Trophoblast cell (in vitro differentiated cells and primary cell): Measurements from ENCODE around the gene GPN1.
A peak's percentile ranks its signal among the peaks of the same experiment; 100 is the strongest.
"Not testable (repeated sequence)": the region's sequence is repeated elsewhere in the genome, so short reads cannot be mapped to it uniquely, and the experiment has no call there.

ENCODE experiments used
- DNase-seq, 2 donors: peaks; one replicate each; pipeline ENCODE4 v3.0.0-alpha.2; 2016
- H2AFZ ChIP-seq: 2 replicates; pipeline ENCODE4 v1.6.1; 2013; ENCODE audit warnings: low read length, moderate library complexity, mild to moderate bottlenecking; ENCODE audit not compliant: insufficient read depth, poor library complexity
- H2AK5ac ChIP-seq: 2 replicates; pipeline ENCODE4 v1.6.1; 2013; ENCODE audit warnings: mild to moderate bottlenecking, low read length
- H2BK120ac ChIP-seq: 2 replicates; pipeline ENCODE4 v1.6.1; 2013; ENCODE audit warnings: low read length, mild to moderate bottlenecking, moderate library complexity; ENCODE audit not compliant: insufficient read depth, poor library complexity
- H2BK12ac ChIP-seq: 2 replicates; pipeline ENCODE4 v1.6.1; 2013; ENCODE audit warnings: mild to moderate bottlenecking, low read length, moderate library complexity
- H2BK5ac ChIP-seq: 2 replicates; pipeline ENCODE4 v1.6.1; 2013; ENCODE audit warnings: low read length, low read depth, moderate library complexity, mild to moderate bottlenecking; ENCODE audit not compliant: poor library complexity
- H3K14ac ChIP-seq: 2 replicates; pipeline ENCODE4 v1.6.1; 2013; ENCODE audit warnings: mild to moderate bottlenecking, low read length
- H3K18ac ChIP-seq: 2 replicates; pipeline ENCODE4 v1.6.1; 2013; ENCODE audit warnings: mild to moderate bottlenecking, low read length
- H3K23ac ChIP-seq: 2 replicates; pipeline ENCODE4 v1.6.1; 2013; ENCODE audit warnings: low read length
- H3K27ac ChIP-seq: 2 replicates; pipeline ENCODE4 v1.5.1; 2013; ENCODE audit warnings: low read depth, mild to moderate bottlenecking, inconsistent platforms, low read length, moderate library complexity
- H3K27me3 ChIP-seq: 2 replicates; pipeline ENCODE4 v1.6.1; 2013; ENCODE audit warnings: inconsistent platforms, mild to moderate bottlenecking, low read length, moderate library complexity; ENCODE audit not compliant: insufficient read depth
- H3K36me3 ChIP-seq, 2 experiments: 1 replicate in 1 of 2; 2 replicates in 1 of 2; pipeline ENCODE4 v1.6.1; 2013; ENCODE audit warnings: low read length in 2 of 2, mild to moderate bottlenecking in 2 of 2, moderate library complexity in 1 of 2; ENCODE audit not compliant: insufficient read depth in 2 of 2, control insufficient read depth in 1 of 2
- H3K4ac ChIP-seq: 2 replicates; pipeline ENCODE4 v1.6.1; 2013; ENCODE audit warnings: low read depth, mild to moderate bottlenecking, low read length, moderate library complexity
- H3K4me1 ChIP-seq, 2 experiments: 1 replicate in 1 of 2; 2 replicates in 1 of 2; pipeline ENCODE4 v1.6.1; 2013; ENCODE audit warnings: low read length in 2 of 2, mild to moderate bottlenecking in 2 of 2, moderate library complexity in 1 of 2; ENCODE audit not compliant: insufficient read depth in 2 of 2, control insufficient read depth in 1 of 2
- H3K4me2 ChIP-seq: 2 replicates; pipeline ENCODE4 v1.6.1; 2013; ENCODE audit warnings: inconsistent platforms, mild to moderate bottlenecking, low read length, moderate library complexity
- H3K4me3 ChIP-seq: 2 replicates; pipeline ENCODE4 v1.5.1; 2013; ENCODE audit warnings: mild to moderate bottlenecking, low read depth, low read length, inconsistent platforms
- H3K79me1 ChIP-seq: one replicate; pipeline ENCODE4 v1.6.1; 2013; ENCODE audit warnings: low read length
- H3K79me2 ChIP-seq: 2 replicates; pipeline ENCODE4 v1.6.1; 2013; ENCODE audit warnings: low read length, mild to moderate bottlenecking; ENCODE audit not compliant: control insufficient read depth, insufficient read depth, poor library complexity
- H3K9ac ChIP-seq: 2 replicates; pipeline ENCODE4 v1.6.1; 2013; ENCODE audit warnings: mild to moderate bottlenecking, low read length
- H3K9me3 ChIP-seq: 2 replicates; pipeline ENCODE4 v1.6.1; 2013; ENCODE audit warnings: low read depth, mild to moderate bottlenecking, control low read depth, inconsistent platforms, low read length; ENCODE audit not compliant: insufficient read depth
- H4K12ac ChIP-seq: 2 replicates; pipeline ENCODE4 v1.6.1; 2013; ENCODE audit warnings: low read depth, mild to moderate bottlenecking, low read length, moderate library complexity
- H4K8ac ChIP-seq: 2 replicates; pipeline ENCODE4 v1.6.1; 2013; ENCODE audit warnings: low read depth, mild to moderate bottlenecking, low read length, moderate library complexity
- H4K91ac ChIP-seq: one replicate; pipeline ENCODE4 v1.6.1; 2013; ENCODE audit warnings: low read depth, mild to moderate bottlenecking, low read length, moderate library complexity
- WGBS: extraction: QIAGEN DNeasy Blood & Tissue Kit; methylation state at CpG from one replicate; pipeline ENCODE4 v1.1.7; 2013; ENCODE audit warnings: missing lambda C conversion rate; ENCODE audit not compliant: insufficient read length, insufficient coverage; ENCODE audit errors: extremely low coverage; 5-methylcytosine and 5-hydroxymethylcytosine counted together

Gene GPN1

DNA sequence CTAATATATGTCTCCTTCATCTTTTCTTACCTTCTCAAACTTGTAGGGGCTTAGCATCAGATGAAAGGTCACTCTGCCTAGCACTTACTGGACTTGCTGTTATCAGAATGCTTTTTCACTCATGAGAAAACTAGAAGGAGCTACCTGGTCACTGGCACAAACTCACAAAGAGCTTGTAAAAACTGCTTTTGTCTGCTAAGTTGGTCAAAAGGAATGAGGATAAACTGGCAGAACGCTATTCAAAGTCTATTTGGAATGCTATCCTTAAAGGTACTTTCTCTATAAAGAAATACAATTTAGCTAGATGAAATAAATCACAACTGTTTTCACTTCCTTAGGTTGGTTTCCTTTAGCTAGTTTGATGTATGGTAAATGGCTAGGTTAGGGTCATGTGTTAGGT is 2.5 kb upstream of the GPN1 start:
- H3K79me2 ChIP-seq, H3K14ac ChIP-seq, H2BK120ac ChIP-seq, H3K4ac ChIP-seq, H3K27ac ChIP-seq, H3K79me1 ChIP-seq, H3K23ac ChIP-seq, H4K12ac ChIP-seq, H3K4me2 ChIP-seq, H3K4me3 ChIP-seq, H3K4me1 ChIP-seq, H3K9me3 ChIP-seq, H4K8ac ChIP-seq, H3K27me3 ChIP-seq, H2AFZ ChIP-seq, H2BK12ac ChIP-seq, H3K18ac ChIP-seq, H4K91ac ChIP-seq, H2BK5ac ChIP-seq, H3K36me3 ChIP-seq, H2AK5ac ChIP-seq, H3K9ac ChIP-seq: not testable (repeated sequence)
- DNase-seq: peak; percentile 22 to 81
- no CpG with 5 or more reads among the region's 1 CpG for WGBS

GRCh38 chr2:27626921-27627320 is 1.9 kb upstream of the GPN1 start:
- peak overlapping the region; percentile 69 for H3K27ac ChIP-seq
- not testable (repeated sequence) for H4K91ac ChIP-seq, H3K79me1 ChIP-seq, H4K8ac ChIP-seq, H3K79me2 ChIP-seq, H3K18ac ChIP-seq, H4K12ac ChIP-seq, H3K27me3 ChIP-seq, H3K36me3 ChIP-seq, H3K9ac ChIP-seq, H3K4me1 ChIP-seq, H2BK5ac ChIP-seq, H2AK5ac ChIP-seq, H3K4me3 ChIP-seq, H2BK120ac ChIP-seq, H3K4me2 ChIP-seq, H2AFZ ChIP-seq, H3K9me3 ChIP-seq, H2BK12ac ChIP-seq, H3K4ac ChIP-seq, H3K14ac ChIP-seq, H3K23ac ChIP-seq
- WGBS: no CpG with 5 or more reads among the region's 3 CpGs
- peak in 1 of 2 donors; percentile 6 for DNase-seq

DNA sequence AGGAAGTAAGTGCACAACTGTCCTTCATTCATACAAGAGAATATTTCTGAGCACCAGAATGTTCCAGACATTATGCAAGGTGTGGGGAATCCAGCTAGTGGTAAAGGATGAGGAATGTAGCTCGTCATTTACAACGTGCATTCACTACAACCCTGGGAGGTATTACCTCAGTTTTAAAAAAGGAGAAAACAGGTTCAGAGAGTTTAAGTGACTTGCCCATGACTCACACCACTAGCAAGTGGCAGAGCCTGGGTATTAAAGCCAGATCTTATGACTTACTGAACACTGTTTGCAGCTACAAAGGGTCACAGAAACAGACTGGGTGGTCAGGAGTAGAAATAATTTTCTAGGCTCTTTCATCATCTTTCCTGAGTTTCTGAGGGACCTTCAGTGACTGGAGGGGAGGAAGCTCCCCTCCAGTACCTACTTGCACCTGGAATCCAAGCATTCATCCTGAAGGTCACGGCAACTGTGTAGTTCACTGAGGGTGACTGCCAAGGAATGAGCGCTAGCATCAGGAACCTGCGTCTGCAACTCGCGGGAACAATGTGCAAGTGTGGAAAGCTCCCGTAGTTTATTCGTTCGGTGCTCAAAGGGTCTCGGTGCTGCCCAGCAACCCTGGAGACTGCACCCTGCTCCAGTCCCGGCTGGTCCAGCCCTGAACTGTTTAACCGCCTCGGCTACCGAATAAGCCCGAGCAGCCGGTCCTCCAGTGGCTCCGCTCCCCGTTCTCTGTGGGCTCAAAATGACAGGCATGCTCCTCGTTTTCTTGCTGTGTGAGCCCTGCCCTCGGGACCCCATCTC is 685 bp upstream of the GPN1 start:
- H3K9ac ChIP-seq: no peak overlapping the region
- H3K18ac ChIP-seq: peak overlapping the region; percentile 51
- no CpG with 5 or more reads among the region's 21 CpGs for WGBS
- peak overlapping the region; percentile 12 for H2BK120ac ChIP-seq
- H3K4me3 ChIP-seq: peak overlapping the region; percentile 93
- H4K91ac ChIP-seq: peak overlapping the region; percentile 41
- no peak overlapping the region for H2AK5ac ChIP-seq
- H3K4me1 ChIP-seq: peaks cover 2 to 3% of the 10 kb centered on the region in 2 experiments
- DNase-seq: peak; percentile 88 to 98
- no peaks in the 10 kb centered on the region for H3K9me3 ChIP-seq
- H4K12ac ChIP-seq: no peak overlapping the region
- H2BK12ac ChIP-seq: peak overlapping the region; percentile 57
- H3K79me2 ChIP-seq: peaks cover 3% of the 10 kb centered on the region
- peak overlapping the region; percentile 59 for H3K14ac ChIP-seq
- no peaks in the 10 kb centered on the region for H3K27me3 ChIP-seq
- H3K36me3 ChIP-seq: peaks cover 5 to 8% of the 10 kb centered on the region in 2 experiments
- H3K79me1 ChIP-seq: peaks cover 9% of the 10 kb centered on the region
- H3K4ac ChIP-seq: no peak overlapping the region
- peak overlapping the region; percentile 46 for H2AFZ ChIP-seq
- no peak overlapping the region for H3K23ac ChIP-seq
- H2BK5ac ChIP-seq: peak overlapping the region; percentile 44
- peak overlapping the region; percentile 68 for H4K8ac ChIP-seq
- peak overlapping the region; percentile 76 for H3K4me2 ChIP-seq
- peak overlapping the region; percentile 73 for H3K27ac ChIP-seq

- WGBS: no CpG with 5 or more reads among the region's 2 CpGs
- H3K9me3 ChIP-seq, H3K4me2 ChIP-seq, H3K23ac ChIP-seq, H4K91ac ChIP-seq, H3K27me3 ChIP-seq, H3K9ac ChIP-seq, H4K8ac ChIP-seq, H3K14ac ChIP-seq, H3K18ac ChIP-seq, H4K12ac ChIP-seq, H2BK5ac ChIP-seq, H3K79me1 ChIP-seq, H2AK5ac ChIP-seq, H3K27ac ChIP-seq, H2BK120ac ChIP-seq, DNase-seq, H3K4ac ChIP-seq, H2BK12ac ChIP-seq, H3K4me1 ChIP-seq, H3K4me3 ChIP-seq, H3K79me2 ChIP-seq, H2AFZ ChIP-seq: not testable (repeated sequence)
- H3K36me3 ChIP-seq: peaks cover 5 to 15% of the 10 kb centered on the region in 2 experiments
Measured at GRCh38 chr2:27630257-27630656, 1.4 kb downstream of the GPN1 start.
